Right cardiac atrium (tissue), 5 donors: ENCODE data around the gene SLC4A2. TPM values are rescaled to one million over a fixed set of nuclear protein-coding genes. Genes with fewer than 3 reads are reported as not detected.

Experiments used
- ATAC-seq, 2 donors: fragments of 200-7000 bp; cut with Tn5 transposase; one replicate each; pipeline versions ENCODE4 v1.8.0 to v1.9.1; 2020; ENCODE audit warnings: moderate library complexity in 2 of 2, mild to moderate bottlenecking in 1 of 2
- DNase-seq, 3 donors: peaks; one replicate each; pipeline ENCODE4 v3.0.0-alpha.2; 2020
- H3K27ac ChIP-seq: one replicate; pipeline ENCODE4 v1.5.1; 2013; ENCODE audit warnings: mild to moderate bottlenecking, low read length, control low read depth, moderate library complexity
- H3K27me3 ChIP-seq: one replicate; pipeline ENCODE4 v1.6.1; 2013; ENCODE audit not compliant: control insufficient read depth, insufficient read depth
- H3K4me1 ChIP-seq: one replicate; pipeline ENCODE4 v1.6.1; 2013; ENCODE audit warnings: low read length; ENCODE audit not compliant: control insufficient read depth, insufficient read depth
- H3K4me3 ChIP-seq: one replicate; pipeline ENCODE4 v1.5.1; 2013; ENCODE audit warnings: low read length, control low read depth
- H3K9me3 ChIP-seq: one replicate; pipeline ENCODE4 v1.6.1; 2013; ENCODE audit warnings: low read length; ENCODE audit not compliant: control insufficient read depth
- WGBS: extraction: QIAGEN DNeasy Blood & Tissue Kit; methylation state at CpG from one replicate; pipeline ENCODE4 v1.1.7; 2013; 5-methylcytosine and 5-hydroxymethylcytosine counted together
- intact Hi-C, 4 donors: fragments of 100-400 bp; cut with DNase I; formaldehyde crosslinking; loops; one replicate each; pipeline versions ENCODE4 v1.11.0 to v1.14.0; 2022 to 2023
- polyA plus RNA-seq: library from polyadenylated mRNA; stranded (reverse); fragments of 200-250 nt; gene quantifications from one replicate; pipeline ENCODE4 v1.2.3, GENCODE V29; 2013
- total RNA-seq, 4 donors: library from RNA; stranded (reverse); fragmentation: NEBNext Ultra II Directional; extraction: Animal tissue kit (Norgen Biotek cat#: 25700); gene quantifications; one replicate each; pipeline ENCODE4 v1.2.1, GENCODE V29; 2021
- donor health status: healthy with polysubstance abuse.
- donor health status: DM: no; HTN: yes; CAD: no.
- donor health status: DM: no; HTN: no; CAD: no.
- donor health status: DM: no; HTN: yes; CAD: no; lungs with severe emphysema.
- donor health status: DM: yes; HTN: yes; CAD: no.

SLC4A2 gene
- total and polyA plus RNA-seq, 5 donors, result 61.7 to 120 (median 86.5) TPM

DNA sequence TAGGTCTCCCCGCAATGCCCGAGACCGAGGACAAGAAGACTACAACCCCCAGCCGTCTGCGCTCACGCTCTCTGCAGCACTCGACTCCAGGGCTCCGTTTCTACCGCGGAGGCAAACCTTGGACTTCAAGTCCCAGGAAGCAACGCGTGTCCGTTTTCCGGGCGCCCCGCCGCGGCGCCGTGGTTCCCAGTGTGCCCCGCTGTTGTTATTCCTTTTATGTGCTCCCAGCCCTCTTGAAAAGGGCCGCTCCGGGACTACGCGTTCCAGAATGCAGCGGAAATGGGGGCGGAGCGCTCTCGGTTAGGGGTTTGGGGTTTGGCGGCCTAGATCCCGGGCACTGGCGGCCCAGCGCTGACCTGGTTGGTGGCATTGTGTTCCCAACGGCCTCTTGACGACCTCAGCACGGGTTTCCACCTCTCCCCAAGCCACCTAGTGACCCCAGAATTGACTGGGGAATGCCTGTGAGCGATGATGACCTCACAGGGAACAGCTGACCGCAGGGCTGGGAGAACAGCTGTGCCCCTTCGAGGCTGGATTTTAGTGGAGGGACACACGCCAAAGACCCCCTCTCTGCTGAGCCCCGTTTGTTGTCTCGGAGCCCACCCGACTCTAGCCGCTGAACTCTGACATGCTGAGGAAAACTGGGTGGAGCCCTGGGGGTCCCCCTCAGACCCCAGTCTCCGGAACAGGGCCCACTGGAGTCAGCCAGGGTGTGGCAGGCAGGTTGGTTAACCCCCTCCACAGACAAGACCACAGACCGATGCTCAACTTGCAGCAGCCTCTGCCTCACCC is 1.2 kb upstream of the SLC4A2 start:
- Histone ChIP-seq H3K27ac (peak overlapping the region; percentile 98), H3K27me3 (no peaks in the 10 kb centered on the region), H3K4me3 (peak overlapping the region; percentile 91), H3K9me3 (no peaks in the 10 kb centered on the region), H3K4me1 (peaks cover 4% of the 10 kb centered on the region)
- intact Hi-C loops, result no loop called here
- ATAC-seq, result peak; percentile 91 to 94
- peak; percentile 99 to 100 (median 99) for DNase-seq
- WGBS, result under 1% methylated on average over 46 of the region's 46 CpGs

DNA sequence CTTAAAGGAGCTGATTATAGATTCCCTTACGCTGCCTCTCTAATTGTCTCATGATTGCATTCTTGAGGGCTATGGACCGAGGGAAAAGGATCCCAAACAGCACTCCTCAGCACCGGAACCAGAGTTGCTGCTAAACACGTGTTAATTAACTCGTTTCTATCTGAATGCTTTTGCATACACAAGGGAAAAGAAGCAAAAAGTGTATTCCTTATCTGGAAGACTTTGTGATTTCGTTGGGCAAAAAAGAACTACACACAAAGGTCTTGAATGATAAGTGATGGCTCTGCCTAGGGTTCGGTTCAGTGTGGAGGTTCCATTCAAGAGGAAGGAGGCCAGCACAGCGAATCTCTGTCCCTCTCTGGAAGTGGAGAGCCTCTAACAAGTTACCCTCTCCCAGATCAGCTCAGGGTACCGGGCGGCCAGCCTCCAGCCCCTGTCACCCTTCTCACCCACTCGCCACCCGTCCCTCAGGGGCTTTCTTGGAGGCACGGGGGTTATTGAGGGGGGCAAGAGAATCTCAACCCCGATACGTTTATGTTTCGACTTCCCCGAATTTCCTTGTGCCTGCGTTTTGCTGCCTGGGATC is 515 bp upstream of the SLC4A2 start:
- Histone ChIP-seq H3K9me3 (no peaks in the 10 kb centered on the region), H3K4me1 (peaks cover 4% of the 10 kb centered on the region), H3K4me3 (peak overlapping the region; percentile 91), H3K27ac (peak overlapping the region; percentile 98), H3K27me3 (no peaks in the 10 kb centered on the region)
- intact Hi-C loops, result no loop called here
- no peak for DNase-seq
- 5% methylated on average over 18 of the region's 18 CpGs for WGBS
- no peak for ATAC-seq

DNA sequence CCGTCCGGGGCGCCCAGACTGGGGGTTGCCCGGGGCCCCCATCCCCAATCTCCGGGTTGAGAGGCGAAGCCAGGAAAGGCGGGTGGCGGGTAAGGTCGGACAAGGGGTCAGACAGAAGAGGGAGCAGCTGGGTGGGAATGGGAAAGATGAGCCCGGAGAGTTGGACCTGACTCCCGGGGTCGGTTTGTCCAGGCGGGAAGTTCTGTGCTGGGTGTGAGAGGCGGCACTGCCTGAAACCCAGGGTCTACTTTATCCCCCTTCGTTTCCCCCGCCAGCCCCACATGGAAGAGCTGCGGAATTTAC is 675 bp downstream of the SLC4A2 start:
- intact Hi-C loops, result no loop called here
- Histone ChIP-seq H3K27me3 (no peaks in the 10 kb centered on the region), H3K4me1 (peaks cover 4% of the 10 kb centered on the region), H3K9me3 (no peaks in the 10 kb centered on the region), H3K4me3 (peak overlapping the region; percentile 91), H3K27ac (no peak overlapping the region)
- no peak for DNase-seq
- no peak for ATAC-seq
- under 1% methylated on average over 17 of the region's 17 CpGs for WGBS

DNA sequence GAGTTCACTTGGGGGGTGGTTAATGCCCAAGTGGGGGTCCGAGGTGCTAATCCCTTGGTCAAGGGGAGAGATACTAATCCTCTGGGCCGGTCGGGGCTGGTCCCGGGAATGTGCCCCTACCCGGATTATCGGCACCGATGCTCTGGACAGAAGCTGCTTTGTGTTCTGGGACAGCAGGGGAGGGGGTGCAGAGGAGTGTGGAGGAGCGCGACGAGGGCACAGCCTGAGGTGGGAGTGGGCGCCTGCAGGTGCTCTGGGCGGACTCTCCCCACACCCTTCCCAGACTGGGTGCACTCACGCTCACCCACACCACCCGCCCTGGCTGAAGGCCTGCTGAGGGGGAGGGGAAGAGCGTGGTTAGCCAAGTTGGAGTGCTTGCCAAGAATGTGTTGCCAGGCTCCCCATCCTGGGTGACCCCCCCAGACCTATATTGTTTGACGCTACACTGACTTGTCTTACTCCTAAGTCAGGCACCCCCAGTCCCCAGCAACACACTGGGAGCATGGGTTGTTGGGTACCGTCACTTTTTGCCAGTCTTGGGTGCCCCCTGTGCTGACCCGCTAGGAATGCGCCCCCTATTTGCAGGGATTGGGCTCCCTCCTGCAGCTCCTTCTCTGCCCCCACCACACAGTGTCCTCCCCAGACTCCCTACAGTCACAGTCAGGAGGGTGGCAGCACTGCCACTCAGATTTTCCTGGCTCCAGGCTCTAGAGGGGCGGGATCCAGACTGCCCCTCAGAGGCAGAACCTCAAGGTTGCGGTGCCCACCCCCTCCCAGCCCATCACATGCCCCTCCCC is 1.2 kb downstream of the SLC4A2 start:
- intact Hi-C loops, result no loop called here

DNA sequence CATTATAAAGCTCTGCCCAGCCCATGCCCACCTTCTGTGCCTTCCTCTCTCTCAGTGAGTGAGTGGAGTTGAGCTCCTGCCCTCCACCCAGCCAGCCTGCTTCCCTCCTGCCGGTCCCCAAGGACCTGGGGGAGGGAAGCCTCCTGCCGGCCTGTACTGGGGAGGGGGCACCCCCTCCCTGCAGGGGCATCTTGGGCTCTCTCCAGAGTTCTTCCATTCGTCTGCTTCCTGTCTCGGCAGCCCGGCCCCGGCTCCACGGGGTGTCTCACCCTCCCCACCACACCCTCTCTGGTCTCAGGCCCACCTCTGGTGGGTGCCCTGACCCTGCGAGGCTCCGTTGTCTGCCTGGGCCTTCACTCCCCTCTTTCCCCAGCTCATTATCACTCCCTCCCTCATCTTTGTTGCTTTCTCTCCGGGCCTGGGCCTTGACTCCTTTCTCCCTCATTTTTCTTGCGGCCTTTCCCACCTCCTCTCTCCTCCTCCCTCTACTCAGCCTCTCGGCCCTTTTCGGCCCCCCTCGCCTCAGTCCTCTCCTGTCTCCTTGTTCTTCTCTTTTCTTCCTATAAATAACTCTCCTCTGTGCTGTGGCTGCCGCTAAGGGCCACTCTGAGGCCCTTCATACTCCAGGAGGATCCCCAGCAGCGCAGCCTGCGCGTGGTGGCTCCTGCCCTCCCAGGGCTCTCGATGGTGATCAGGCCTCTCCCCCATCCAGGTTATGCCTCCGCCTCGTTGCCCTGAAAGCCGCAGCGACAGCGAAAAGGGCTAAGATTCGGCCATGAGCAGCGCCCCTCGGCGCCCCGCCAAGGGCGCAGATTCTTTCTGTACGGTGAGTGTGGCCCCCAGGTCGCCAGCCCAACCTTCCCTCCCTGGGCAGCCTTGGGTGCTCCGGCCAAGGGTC is 2.1 kb downstream of the SLC4A2 start:
- intact Hi-C loops, result no loop called here
- no peak for ATAC-seq
- Histone ChIP-seq H3K27me3 (no peaks in the 10 kb centered on the region), H3K9me3 (no peaks in the 10 kb centered on the region), H3K27ac (no peak overlapping the region), H3K4me1 (peaks cover 4% of the 10 kb centered on the region), H3K4me3 (no peak overlapping the region)
- peak in 1 of 3 donors; percentile 68 for DNase-seq
- WGBS, result 57% methylated on average over 33 of the region's 33 CpGs

More for the DNA sequence above, 1.2 kb downstream of the SLC4A2 start:
- peaks cover 4% of the 10 kb centered on the region for H3K4me1 ChIP-seq
- no peaks in the 10 kb centered on the region for H3K9me3 ChIP-seq
- no peak overlapping the region for H3K27ac ChIP-seq
- no peaks in the 10 kb centered on the region for H3K27me3 ChIP-seq
- H3K4me3 ChIP-seq, result peak overlapping the region; percentile 91
- ATAC-seq, result no peak
- 10% methylated on average over 21 of the region's 21 CpGs for WGBS
- DNase-seq, result peak in 1 of 3 donors; percentile 74

DNA sequence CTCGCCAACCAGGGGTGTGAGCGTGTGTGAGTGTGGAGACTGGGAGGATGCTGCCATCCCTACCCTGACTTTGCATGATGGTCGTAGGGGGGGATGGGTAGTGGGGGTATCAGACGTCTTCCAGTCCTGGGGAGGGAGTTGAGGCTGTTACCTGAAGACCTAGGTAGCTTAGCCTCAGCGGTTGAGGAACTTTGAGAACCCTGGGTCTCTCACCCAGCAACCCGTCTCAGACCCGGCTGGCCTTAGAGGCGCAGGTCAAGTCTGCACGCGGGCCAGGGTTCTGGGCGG is 2.7 kb downstream of the SLC4A2 start:
- 78% methylated on average over 11 of the region's 11 CpGs for WGBS
- no peak for ATAC-seq
- intact Hi-C loops, result no loop called here
- H3K27ac ChIP-seq, result no peak overlapping the region
- H3K4me1 ChIP-seq, result peaks cover 2% of the 10 kb centered on the region
- no peak for DNase-seq
- H3K27me3 ChIP-seq, result no peaks in the 10 kb centered on the region
- no peak overlapping the region for H3K4me3 ChIP-seq
- H3K9me3 ChIP-seq, result no peaks in the 10 kb centered on the region

DNA sequence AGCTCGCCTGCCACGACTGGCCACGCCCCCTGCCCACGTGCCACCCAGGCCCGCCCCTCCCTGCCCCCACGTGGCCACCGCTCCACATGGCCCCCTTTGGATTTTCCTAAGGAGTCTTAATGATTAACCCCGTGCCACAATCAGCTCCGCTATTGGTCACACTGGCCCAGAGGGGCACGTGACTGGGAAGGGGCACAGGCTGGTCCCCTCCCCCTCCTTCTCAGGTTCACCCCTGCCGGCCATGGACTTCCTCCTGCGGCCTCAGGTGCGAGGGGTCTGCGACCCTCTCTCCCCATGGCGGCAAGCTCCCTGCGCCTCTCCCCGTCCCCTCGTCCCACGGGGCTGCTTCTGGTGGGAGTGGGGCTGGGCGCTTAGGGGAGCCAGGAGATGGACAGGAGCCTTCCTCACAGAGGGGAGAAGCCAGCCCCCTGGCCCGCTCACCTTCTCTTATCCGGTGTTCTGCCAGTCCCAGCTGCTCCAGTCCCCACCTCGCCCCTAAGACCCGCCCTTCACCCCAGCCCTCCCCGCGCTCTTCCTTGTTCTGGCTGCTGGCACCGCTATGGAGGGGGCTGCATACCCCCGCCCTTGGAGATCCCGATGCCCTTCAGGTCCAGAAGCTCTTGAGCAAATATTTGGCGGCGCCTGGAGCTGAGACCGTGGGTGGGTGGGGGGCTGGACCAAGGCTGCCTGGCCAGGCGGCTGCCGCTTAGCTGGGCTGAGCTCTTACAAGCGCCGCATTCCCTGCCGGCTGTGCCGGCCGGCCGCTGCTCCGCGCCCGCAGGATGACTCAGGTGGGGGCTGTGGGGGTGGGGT is 3.2 kb downstream of the SLC4A2 start:
- intact Hi-C loops, result no loop called here
- H3K4me3 ChIP-seq, result no peak overlapping the region
- peak in 2 of 3 donors; percentile 63 to 80 for DNase-seq
- peak overlapping the region; percentile 43 for H3K27ac ChIP-seq
- H3K4me1 ChIP-seq, result no peaks in the 10 kb centered on the region
- no peaks in the 10 kb centered on the region for H3K27me3 ChIP-seq
- H3K9me3 ChIP-seq, result no peaks in the 10 kb centered on the region
- ATAC-seq, result peak in 1 of 2 donors; percentile 8
- WGBS, result 51% methylated on average over 43 of the region's 43 CpGs

DNA sequence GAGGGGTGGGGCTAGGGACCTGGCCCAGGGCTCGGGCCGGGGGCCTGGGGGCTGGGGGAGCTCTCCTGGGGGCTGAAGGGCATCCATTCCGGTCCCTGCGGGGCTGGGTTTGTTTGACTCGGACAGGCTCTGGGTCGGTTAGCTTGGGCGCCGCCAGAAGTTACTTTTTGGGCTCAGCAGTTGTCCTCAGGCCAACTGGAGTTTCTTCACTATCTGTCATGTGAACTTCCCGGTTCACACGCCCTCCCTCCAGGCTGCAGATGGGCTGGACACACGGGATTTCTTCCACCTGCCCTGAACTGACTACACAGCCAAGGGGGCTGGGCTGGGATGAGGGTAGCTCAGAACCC is 3.8 kb downstream of the SLC4A2 start:
- Histone ChIP-seq H3K4me1 (no peaks in the 10 kb centered on the region), H3K4me3 (no peak overlapping the region), H3K9me3 (no peaks in the 10 kb centered on the region), H3K27ac (peak overlapping the region; percentile 25), H3K27me3 (no peaks in the 10 kb centered on the region)
- DNase-seq (no peak), ATAC-seq (no peak)
- intact Hi-C loops, result no loop called here
- 36% methylated on average over 11 of the region's 11 CpGs for WGBS

DNA sequence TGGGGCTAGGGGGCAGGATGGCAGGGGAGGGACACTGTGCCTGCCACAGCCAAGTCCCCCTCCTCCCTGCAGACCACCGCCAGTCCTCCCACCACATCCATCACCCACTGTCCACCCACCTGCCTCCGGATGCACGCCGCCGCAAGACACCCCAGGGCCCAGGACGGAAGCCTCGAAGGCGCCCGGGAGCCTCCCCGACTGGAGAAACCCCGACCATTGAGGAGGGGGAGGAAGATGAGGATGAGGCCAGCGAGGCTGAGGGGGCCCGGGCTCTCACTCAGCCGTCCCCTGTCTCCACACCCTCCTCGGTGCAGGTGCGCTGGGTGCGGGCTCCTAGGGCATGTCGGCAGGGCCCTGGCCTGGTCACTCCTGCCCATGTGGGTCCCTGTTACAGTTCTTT is 5.1 kb downstream of the SLC4A2 start:
- Histone ChIP-seq H3K9me3 (no peaks in the 10 kb centered on the region), H3K4me1 (no peaks in the 10 kb centered on the region), H3K27me3 (no peaks in the 10 kb centered on the region), H3K27ac (no peak overlapping the region), H3K4me3 (no peak overlapping the region)
- intact Hi-C loops, result no loop called here
- DNase-seq, result no peak
- 96% methylated on average over 18 of the region's 18 CpGs for WGBS
- no peak for ATAC-seq

DNA sequence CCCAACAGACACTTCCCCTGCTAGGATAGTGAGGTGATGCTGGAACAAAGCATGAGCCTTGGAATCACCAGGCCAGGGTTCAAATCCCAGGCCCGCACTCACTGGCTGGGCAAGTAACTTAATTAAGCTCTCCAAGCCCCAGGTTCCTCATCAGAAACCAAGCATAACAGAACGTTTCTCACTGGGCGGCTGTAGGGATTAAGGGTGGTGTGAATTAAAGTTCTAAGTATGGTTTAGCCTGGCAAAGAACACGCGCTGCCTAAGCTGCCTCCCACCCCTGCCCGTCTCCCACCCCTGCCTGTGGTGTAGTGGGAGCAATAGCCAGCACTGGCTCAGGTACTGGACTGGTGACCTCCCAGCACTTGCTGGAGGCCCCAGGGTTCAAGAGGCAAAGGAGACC is 5.6 kb downstream of the SLC4A2 start:
- intact Hi-C loops, result no loop called here
- H3K27ac ChIP-seq, result no peak overlapping the region

More for the DNA sequence above, 5.6 kb downstream of the SLC4A2 start:
- Histone ChIP-seq H3K4me3 (no peak overlapping the region), H3K27me3 (no peaks in the 10 kb centered on the region), H3K9me3 (no peaks in the 10 kb centered on the region), H3K4me1 (no peaks in the 10 kb centered on the region)
- ATAC-seq (no peak), DNase-seq (no peak)
- 90% methylated on average over 6 of the region's 6 CpGs for WGBS
